Astrocyte (in vitro differentiated cells and primary cell): ENCODE measurements around the gene SSX2IP. TPM values are rescaled to one million over a fixed set of nuclear protein-coding genes. Genes with fewer than 3 reads are reported as not detected.
"Not testable (repeated sequence)": the region's sequence is repeated elsewhere in the genome, so short reads cannot be mapped to it uniquely, and the experiment has no call there.

Experiments
- DNase-seq: peaks from one replicate; pipeline ENCODE4 v3.0.0-alpha.2; 2010; ENCODE audit warnings: low read depth
- FAIRE-seq: peaks from 2 replicates; lab custom pipeline; 2011; peaks lifted over from hg19 to GRCh38; lab: Jason Lieb, UNC
- H2AFZ ChIP-seq: 2 replicates; pipeline ENCODE4 v1.6.0; 2012; ENCODE audit warnings: low read depth, low read length, inconsistent platforms
- H3K27ac ChIP-seq: 2 replicates; pipeline ENCODE4 v1.5.1; 2011; ENCODE audit warnings: low read depth, low read length, inconsistent platforms
- H3K27me3 ChIP-seq: 2 replicates; pipeline ENCODE4 v1.6.0; 2011; ENCODE audit warnings: low read length, inconsistent platforms; ENCODE audit not compliant: insufficient read depth
- H3K36me3 ChIP-seq: 2 replicates; pipeline ENCODE4 v1.5.1; 2011; ENCODE audit warnings: low read length, inconsistent platforms; ENCODE audit not compliant: insufficient read depth
- H3K4me1 ChIP-seq: 2 replicates; pipeline ENCODE4 v1.5.1; 2011; ENCODE audit warnings: low read length, inconsistent platforms; ENCODE audit not compliant: insufficient read depth
- H3K4me2 ChIP-seq: 2 replicates; pipeline ENCODE4 v1.6.0; 2012; ENCODE audit warnings: low read length, inconsistent platforms
- H3K4me3 ChIP-seq: 2 replicates; pipeline ENCODE4 v1.5.1; 2011; ENCODE audit warnings: low read depth, mild to moderate bottlenecking, low read length, inconsistent platforms; ENCODE audit not compliant: insufficient read depth
- H3K79me2 ChIP-seq: 2 replicates; pipeline ENCODE4 v1.6.0; 2012; ENCODE audit warnings: mild to moderate bottlenecking, low read length, inconsistent platforms; ENCODE audit not compliant: insufficient read depth
- H3K9ac ChIP-seq: 2 replicates; pipeline ENCODE4 v1.6.0; 2012; ENCODE audit warnings: mild to moderate bottlenecking, low read length, inconsistent platforms
- H3K9me3 ChIP-seq: 2 replicates; pipeline ENCODE4 v1.5.1; 2012; ENCODE audit warnings: low read depth, mild to moderate bottlenecking, low read length, inconsistent platforms; ENCODE audit not compliant: insufficient read depth
- H4K20me1 ChIP-seq: 2 replicates; pipeline ENCODE4 v1.6.0; 2012; ENCODE audit warnings: low read length, inconsistent platforms; ENCODE audit not compliant: insufficient read depth
- H3K27ac Mint-ChIP-seq: one replicate; pipeline ENCODE4 v1.8.0; 2021; ENCODE audit warnings: mild to moderate bottlenecking, mixed read lengths; ENCODE audit not compliant: unreplicated experiment
- H3K27me3 Mint-ChIP-seq: one replicate; pipeline ENCODE4 v1.8.0; 2021; ENCODE audit warnings: low read depth, mixed read lengths; ENCODE audit not compliant: unreplicated experiment
- H3K36me3 Mint-ChIP-seq: one replicate; pipeline ENCODE4 v1.8.0; 2021; ENCODE audit warnings: low read depth, mixed read lengths; ENCODE audit not compliant: unreplicated experiment
- H3K4me1 Mint-ChIP-seq: one replicate; pipeline ENCODE4 v1.8.0; 2021; ENCODE audit warnings: low read depth, mixed read lengths; ENCODE audit not compliant: unreplicated experiment
- H3K4me3 Mint-ChIP-seq: one replicate; pipeline ENCODE4 v1.8.0; 2021; ENCODE audit warnings: mild to moderate bottlenecking, moderate library complexity, mixed read lengths; ENCODE audit not compliant: unreplicated experiment
- H3K9me3 Mint-ChIP-seq: one replicate; pipeline ENCODE4 v1.8.0; 2021; ENCODE audit warnings: mild to moderate bottlenecking, mixed read lengths; ENCODE audit not compliant: unreplicated experiment
- EZH2 ChIP-seq: IDR thresholded peaks from 2 replicates; pipeline ENCODE4 v1.6.1; 2012; ENCODE audit warnings: mild to moderate bottlenecking, low read length, inconsistent platforms; ENCODE audit not compliant: insufficient read depth
- total RNA-seq: library from RNA; stranded (reverse); gene quantifications from 2 replicates; pipeline ENCODE4 v1.2.1, GENCODE V29; 2021
- TF ChIP-seq, protein P1 (sequence below): IDR thresholded peaks from 2 replicates; pipeline ENCODE4 v1.5.1; 2011; ENCODE audit warnings: low read depth, mild to moderate bottlenecking, inconsistent platforms, low read length, moderate library complexity; ENCODE audit not compliant: insufficient read depth

Gene SSX2IP
- total RNA-seq, 1 donor from 2014 or later, result 13.4 TPM

DNA sequence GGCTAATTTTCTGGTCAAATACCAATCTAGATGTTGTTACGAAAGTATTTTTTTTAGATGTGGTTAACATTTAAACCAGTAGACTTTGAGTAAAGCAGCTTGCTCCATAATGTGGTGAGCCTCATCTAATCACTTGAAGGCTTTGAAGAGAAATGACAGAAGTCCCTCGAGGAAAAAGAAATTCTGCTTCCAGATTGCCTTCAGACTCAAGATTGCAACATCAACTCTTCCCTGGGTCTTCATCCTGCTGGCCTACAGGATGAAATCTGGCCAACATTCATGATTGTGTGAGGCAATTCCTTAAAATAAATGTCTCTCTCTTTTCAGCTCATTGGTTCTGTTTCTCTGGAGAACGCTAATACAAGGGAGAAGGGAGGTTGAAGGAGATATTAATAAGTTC lies 32.5 kb upstream of the SSX2IP start:
- Histone ChIP-seq H3K9ac (no peak overlapping the region), H3K27ac (no peak overlapping the region), H3K27me3 (no peaks in the 10 kb centered on the region), H2AFZ (no peak overlapping the region), H3K4me1 (peaks cover 19% of the 10 kb centered on the region), H3K4me3 (no peak overlapping the region), H3K9me3 (no peaks in the 10 kb centered on the region), H4K20me1 (no peaks in the 10 kb centered on the region), H3K79me2 (no peaks in the 10 kb centered on the region), H3K36me3 (no peaks in the 10 kb centered on the region), H3K4me2 (no peak overlapping the region)
- H3K27ac Mint-ChIP-seq, result no peak overlapping the region
- peaks cover 15% of the 10 kb centered on the region for H3K4me1 Mint-ChIP-seq
- no peaks in the 10 kb centered on the region for H3K9me3 Mint-ChIP-seq
- peak; percentile 34 for FAIRE-seq
- H3K36me3 Mint-ChIP-seq, result no peaks in the 10 kb centered on the region
- H3K4me3 Mint-ChIP-seq, result no peak overlapping the region
- TF ChIP-seq, protein P1, sequence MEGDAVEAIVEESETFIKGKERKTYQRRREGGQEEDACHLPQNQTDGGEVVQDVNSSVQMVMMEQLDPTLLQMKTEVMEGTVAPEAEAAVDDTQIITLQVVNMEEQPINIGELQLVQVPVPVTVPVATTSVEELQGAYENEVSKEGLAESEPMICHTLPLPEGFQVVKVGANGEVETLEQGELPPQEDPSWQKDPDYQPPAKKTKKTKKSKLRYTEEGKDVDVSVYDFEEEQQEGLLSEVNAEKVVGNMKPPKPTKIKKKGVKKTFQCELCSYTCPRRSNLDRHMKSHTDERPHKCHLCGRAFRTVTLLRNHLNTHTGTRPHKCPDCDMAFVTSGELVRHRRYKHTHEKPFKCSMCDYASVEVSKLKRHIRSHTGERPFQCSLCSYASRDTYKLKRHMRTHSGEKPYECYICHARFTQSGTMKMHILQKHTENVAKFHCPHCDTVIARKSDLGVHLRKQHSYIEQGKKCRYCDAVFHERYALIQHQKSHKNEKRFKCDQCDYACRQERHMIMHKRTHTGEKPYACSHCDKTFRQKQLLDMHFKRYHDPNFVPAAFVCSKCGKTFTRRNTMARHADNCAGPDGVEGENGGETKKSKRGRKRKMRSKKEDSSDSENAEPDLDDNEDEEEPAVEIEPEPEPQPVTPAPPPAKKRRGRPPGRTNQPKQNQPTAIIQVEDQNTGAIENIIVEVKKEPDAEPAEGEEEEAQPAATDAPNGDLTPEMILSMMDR, result no peak
- no peak for TF ChIP-seq EZH2
- peak; percentile 47 for DNase-seq
- H3K27me3 Mint-ChIP-seq, result no peaks in the 10 kb centered on the region

DNA sequence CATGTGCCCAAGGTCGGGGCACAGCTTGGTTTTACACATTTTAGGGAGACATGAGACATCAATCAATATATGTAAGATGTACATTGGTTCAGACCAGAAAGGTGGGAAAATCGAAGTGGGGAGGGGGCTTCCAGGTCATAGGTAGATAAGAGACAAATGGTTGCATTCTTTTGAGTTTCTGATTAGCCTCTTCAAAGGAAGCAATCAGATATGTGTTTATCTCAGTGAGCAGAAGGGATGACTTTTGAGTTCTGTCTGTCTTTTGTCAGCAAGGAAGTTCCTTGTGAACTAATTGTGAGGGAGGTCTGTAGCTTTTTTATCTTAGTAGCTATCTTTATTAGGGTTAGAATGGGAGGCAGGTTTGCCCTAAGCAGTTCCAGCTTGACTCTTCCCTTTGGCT lies 31.6 kb upstream of the SSX2IP start:
- H3K36me3 Mint-ChIP-seq, H2AFZ ChIP-seq, H3K4me3 Mint-ChIP-seq, H3K9me3 Mint-ChIP-seq, H3K79me2 ChIP-seq, H3K27ac ChIP-seq, H3K9ac ChIP-seq, H3K9me3 ChIP-seq, H3K4me2 ChIP-seq, H4K20me1 ChIP-seq, DNase-seq, H3K27me3 Mint-ChIP-seq, H3K4me3 ChIP-seq, H3K27me3 ChIP-seq, H3K36me3 ChIP-seq, FAIRE-seq: not testable (repeated sequence)
- H3K4me1 Mint-ChIP-seq, result peaks cover 15% of the 10 kb centered on the region
- peak overlapping the region; percentile 24 for H3K27ac Mint-ChIP-seq
- peaks cover 16% of the 10 kb centered on the region for H3K4me1 ChIP-seq

DNA sequence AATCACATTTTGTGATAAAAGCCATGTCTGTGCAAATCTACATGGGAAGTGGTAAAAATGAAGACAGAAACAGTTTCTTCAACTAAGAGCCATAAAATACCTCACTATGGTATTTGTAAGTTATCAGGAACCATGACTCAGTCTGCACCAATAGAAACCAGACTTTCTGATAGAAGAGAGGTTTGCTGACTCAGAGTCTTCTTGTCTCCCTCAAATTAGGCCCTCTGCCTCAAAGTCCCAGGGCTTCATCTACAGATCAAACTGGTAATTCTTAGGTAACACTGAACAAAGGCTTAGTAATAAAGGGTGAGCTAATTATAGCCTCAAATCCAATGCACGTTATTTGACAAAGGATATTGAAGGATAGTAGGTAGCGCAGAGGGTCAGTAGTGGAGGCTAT lies 30.9 kb upstream of the SSX2IP start:
- FAIRE-seq, result peak; percentile 88
- no peak overlapping the region for H2AFZ ChIP-seq
- H3K27ac ChIP-seq, result no peak overlapping the region

More for the DNA sequence above, 30.9 kb upstream of the SSX2IP start:
- Histone ChIP-seq H3K4me3 (no peak overlapping the region), H3K36me3 (no peaks in the 10 kb centered on the region), H3K9ac (no peak overlapping the region), H3K4me1 (peaks cover 12% of the 10 kb centered on the region), H3K27me3 (no peaks in the 10 kb centered on the region), H4K20me1 (no peaks in the 10 kb centered on the region), H3K9me3 (no peaks in the 10 kb centered on the region), H3K79me2 (no peaks in the 10 kb centered on the region), H3K4me2 (peak overlapping the region; percentile 12)
- H3K4me3 Mint-ChIP-seq, result no peak overlapping the region
- H3K27me3 Mint-ChIP-seq, result no peaks in the 10 kb centered on the region
- H3K27ac Mint-ChIP-seq, result peak overlapping the region; percentile 50
- TF ChIP-seq, protein P1, result no peak
- TF ChIP-seq EZH2, result no peak
- no peaks in the 10 kb centered on the region for H3K9me3 Mint-ChIP-seq
- peak; percentile 88 for DNase-seq
- H3K4me1 Mint-ChIP-seq, result peaks cover 15% of the 10 kb centered on the region
- no peaks in the 10 kb centered on the region for H3K36me3 Mint-ChIP-seq
